Stomach (tissue), 9 donors: ENCODE results near the gene SERPINA5. TPM values are rescaled to one million over a fixed set of nuclear protein-coding genes. Genes with fewer than 3 reads are reported as not detected.

Source experiments
- DNase-seq, 2 donors: peaks; one replicate each; pipeline versions ENCODE4 v3.0.0 to v3.0.0-alpha.2; 2013 to 2019
- H3K27ac ChIP-seq, 5 donors: fragments of 200-600 bp in 4 of 5; sonication (generic) in 4 of 5; one replicate each; pipeline ENCODE4 v1.5.1; 2013 to 2019; ENCODE audit warnings: mild to moderate bottlenecking in 1 of 5, moderate library complexity in 1 of 5
- H3K27me3 ChIP-seq, 3 donors: fragments of 200-600 bp; sonication (generic); one replicate each; pipeline ENCODE4 v1.5.1; 2017 to 2019; ENCODE audit warnings: mixed run types in 1 of 3
- H3K36me3 ChIP-seq, 4 donors: fragments of 200-600 bp; sonication (generic); 1 replicate in 3 of 4; 2 replicates in 1 of 4; pipeline ENCODE4 v1.5.1; 2016 to 2019
- H3K4me1 ChIP-seq, 4 donors: fragments of 200-600 bp; sonication (generic); one replicate each; pipeline ENCODE4 v1.5.1; 2016 to 2019
- H3K4me3 ChIP-seq, 4 donors: fragments of 200-600 bp; sonication (generic) in 3 of 4; one replicate each; pipeline ENCODE4 v1.5.1; 2016 to 2019; ENCODE audit warnings: mild to moderate bottlenecking in 1 of 4
- H3K9me3 ChIP-seq, 4 donors: fragments of 200-600 bp; sonication (generic); one replicate each; pipeline ENCODE4 v1.5.1; 2016 to 2019
- EP300 ChIP-seq: sonication (generic); formaldehyde crosslinking; IDR thresholded peaks from one replicate; pipeline ENCODE4 v1.6.1; 2017; ENCODE audit warnings: antibody characterized with exemption
- POLR2A ChIP-seq, 4 donors: fragments of 450-650 bp; IDR thresholded peaks; one replicate each; pipeline ENCODE4 v1.6.1; 2016; ENCODE audit warnings: antibody characterized with exemption in 4 of 4, control low read depth in 2 of 4, mild to moderate bottlenecking in 1 of 4, moderate library complexity in 1 of 4
- POLR2AphosphoS5 ChIP-seq, 3 donors: sonication (generic); formaldehyde crosslinking; IDR thresholded peaks; one replicate each; pipeline ENCODE4 v1.6.1; 2016; ENCODE audit warnings: antibody characterized with exemption in 3 of 3
- WGBS, 5 donors: extraction: QIAGEN DNeasy Blood & Tissue Kit in 3 of 5; methylation state at CpG; one replicate each; pipeline versions ENCODE4 v1.1.5 to v1.1.7; 2013 to 2018; 5-methylcytosine and 5-hydroxymethylcytosine counted together
- intact Hi-C: fragments of 100-400 bp; cut with DNase I; formaldehyde crosslinking; loops from one replicate; pipeline ENCODE4 v1.15.1; 2023; ENCODE audit warnings: low total_unique reads
- polyA plus RNA-seq, 3 donors: library from polyadenylated mRNA; stranded (reverse); fragments of 200-250 nt; gene quantifications; one replicate each; pipeline ENCODE4 v1.2.3, GENCODE V29; 2013
- total RNA-seq, 5 donors: library from RNA; depleted of rRNA; stranded (reverse); fragments of >200 nt; gene quantifications; one replicate each; pipeline versions ENCODE4 v1.1.0 to v1.2.3, GENCODE V29; 2014 to 2016
- TF ChIP-seq, protein P1 (sequence below), 7 experiments: fragments of 450-650 bp in 4 of 7; fragments of 200-600 bp in 3 of 7; sonication (generic) in 3 of 7; IDR thresholded peaks; one replicate each; pipeline ENCODE4 v1.5.1; 2016 to 2019; ENCODE audit warnings: antibody characterized with exemption in 7 of 7, control low read depth in 2 of 7, mild to moderate bottlenecking in 1 of 7
- donor health status: healthy with polysubstance abuse.
- donor health status: Bipolar disorder and iron deficiency.
- donor health status: healthy.

The SERPINA5 gene
- total and polyA plus RNA-seq, 8 donors, result 1.7 to 10.7 (median 3.9) TPM; not detected in 2

DNA sequence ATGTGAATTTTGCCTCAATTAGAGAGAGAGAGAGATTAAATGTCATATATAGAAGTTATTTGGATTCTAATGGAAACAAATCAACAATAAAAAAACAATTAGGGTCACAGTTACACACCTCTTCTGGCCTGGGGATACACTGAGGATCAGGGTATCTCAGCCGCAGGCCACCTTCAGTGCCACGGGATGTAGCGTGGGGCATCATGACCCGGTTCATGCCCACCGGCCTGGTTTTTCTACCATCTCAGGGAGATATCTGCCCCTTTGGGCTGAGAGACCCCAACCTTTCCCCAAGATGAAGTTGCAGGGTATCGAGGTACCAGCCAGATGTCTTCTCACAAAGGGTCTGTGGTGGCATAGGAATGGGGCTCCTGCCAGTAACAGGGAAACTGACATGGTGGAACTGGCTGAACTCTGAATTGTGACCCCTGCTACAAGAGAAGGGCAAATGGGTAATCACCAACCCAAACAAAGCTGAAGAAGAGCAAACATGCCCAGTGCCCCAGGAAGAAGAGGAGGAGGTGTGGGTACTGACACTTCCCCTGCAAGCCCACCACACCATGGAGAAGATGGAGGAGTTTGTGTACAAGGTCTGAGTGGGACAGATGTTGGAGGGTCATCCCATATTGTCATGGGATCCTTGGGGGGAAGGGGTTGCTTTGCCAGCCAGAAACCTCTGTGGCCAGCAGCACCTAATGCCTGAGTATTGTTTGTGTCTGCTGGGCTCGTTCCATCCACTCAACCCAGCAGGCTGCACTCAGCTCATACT lies 50.5 kb downstream of the SERPINA5 start:
- Histone ChIP-seq H3K36me3 (no peaks in the 10 kb centered on the region), H3K27ac (no peak overlapping the region), H3K4me3 (no peak overlapping the region), H3K27me3 (peaks cover 0 to 16% (median 0%) of the 10 kb centered on the region in 3 donors), H3K9me3 (no peaks in the 10 kb centered on the region), H3K4me1 (peaks cover 0 to 4% (median 4%) of the 10 kb centered on the region in 4 donors)
- intact Hi-C loops, result no loop called here
- 81 to 92% (median 85%) methylated on average over 5 to 7 of the region's 7 CpGs for WGBS, 5 donors
- TF ChIP-seq POLR2A (IDR thresholded peaks at IDR 0.05) (no peak), POLR2AphosphoS5 (IDR thresholded peaks at IDR 0.05) (no peak), EP300 (no peak)
- TF ChIP-seq, protein P1, sequence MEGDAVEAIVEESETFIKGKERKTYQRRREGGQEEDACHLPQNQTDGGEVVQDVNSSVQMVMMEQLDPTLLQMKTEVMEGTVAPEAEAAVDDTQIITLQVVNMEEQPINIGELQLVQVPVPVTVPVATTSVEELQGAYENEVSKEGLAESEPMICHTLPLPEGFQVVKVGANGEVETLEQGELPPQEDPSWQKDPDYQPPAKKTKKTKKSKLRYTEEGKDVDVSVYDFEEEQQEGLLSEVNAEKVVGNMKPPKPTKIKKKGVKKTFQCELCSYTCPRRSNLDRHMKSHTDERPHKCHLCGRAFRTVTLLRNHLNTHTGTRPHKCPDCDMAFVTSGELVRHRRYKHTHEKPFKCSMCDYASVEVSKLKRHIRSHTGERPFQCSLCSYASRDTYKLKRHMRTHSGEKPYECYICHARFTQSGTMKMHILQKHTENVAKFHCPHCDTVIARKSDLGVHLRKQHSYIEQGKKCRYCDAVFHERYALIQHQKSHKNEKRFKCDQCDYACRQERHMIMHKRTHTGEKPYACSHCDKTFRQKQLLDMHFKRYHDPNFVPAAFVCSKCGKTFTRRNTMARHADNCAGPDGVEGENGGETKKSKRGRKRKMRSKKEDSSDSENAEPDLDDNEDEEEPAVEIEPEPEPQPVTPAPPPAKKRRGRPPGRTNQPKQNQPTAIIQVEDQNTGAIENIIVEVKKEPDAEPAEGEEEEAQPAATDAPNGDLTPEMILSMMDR (IDR thresholded peaks at IDR 0.05), result no peak
- DNase-seq, result no peak

DNA sequence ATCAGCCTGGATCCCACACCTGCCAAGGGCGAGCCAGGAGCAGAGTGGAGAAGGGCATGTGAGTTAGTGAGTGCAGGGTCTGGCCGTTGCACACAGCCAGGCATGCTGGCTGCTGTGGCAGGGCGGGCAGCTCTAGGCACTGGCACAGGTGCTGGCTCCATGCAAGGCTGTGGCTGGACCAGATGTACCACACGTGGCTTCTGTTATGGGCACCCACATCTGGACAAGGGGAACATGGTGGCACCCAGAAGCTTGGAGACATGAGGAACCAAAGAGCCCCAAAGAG lies 51.0 kb downstream of the SERPINA5 start:
- no peaks in the 10 kb centered on the region for H3K9me3 ChIP-seq

DNA sequence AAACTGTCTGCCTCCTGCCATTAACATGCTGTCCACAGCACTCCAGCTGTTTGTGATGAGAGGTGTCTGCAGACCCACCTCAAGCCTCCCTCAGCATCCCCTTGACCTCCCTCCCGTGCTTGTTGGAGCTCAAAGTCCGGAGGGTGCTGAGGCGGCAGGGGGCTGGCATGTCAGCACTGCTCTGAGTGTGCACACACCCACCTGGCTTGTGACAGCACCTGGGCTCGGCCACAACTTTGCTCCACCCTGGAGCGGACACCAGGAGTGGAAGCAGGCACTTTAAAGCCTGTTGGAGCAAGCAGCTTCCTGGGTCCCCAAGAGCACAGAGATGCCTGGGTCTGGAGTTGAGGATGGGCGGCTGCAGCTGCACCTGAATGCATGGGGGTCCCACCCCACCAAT lies 51.9 kb downstream of the SERPINA5 start:
- H3K4me3 ChIP-seq, result no peak overlapping the region
- H3K9me3 ChIP-seq, result no peaks in the 10 kb centered on the region
- H3K36me3 ChIP-seq, result no peaks in the 10 kb centered on the region
- peaks cover 0 to 16% (median 0%) of the 10 kb centered on the region in 3 donors for H3K27me3 ChIP-seq
- TF ChIP-seq EP300, result no peak
- no peak for TF ChIP-seq POLR2A (IDR thresholded peaks at IDR 0.05)
- TF ChIP-seq, protein P1 (IDR thresholded peaks at IDR 0.05), result no peak
- TF ChIP-seq POLR2AphosphoS5 (IDR thresholded peaks at IDR 0.05), result no peak
- intact Hi-C loops, result no loop called here
- 45 to 79% (median 65%) methylated on average over 6 of the region's 6 CpGs for WGBS, 5 donors
- peaks cover 0 to 9% (median 6%) of the 10 kb centered on the region in 4 donors for H3K4me1 ChIP-seq
- no peak overlapping the region for H3K27ac ChIP-seq
- DNase-seq, result no peak

More for the DNA sequence above, 51.0 kb downstream of the SERPINA5 start:
- Histone ChIP-seq H3K4me3 (no peak overlapping the region), H3K27me3 (peaks cover 0 to 16% (median 0%) of the 10 kb centered on the region in 3 donors), H3K36me3 (no peaks in the 10 kb centered on the region), H3K4me1 (peaks cover 0 to 9% (median 6%) of the 10 kb centered on the region in 4 donors), H3K27ac (no peak overlapping the region)
- DNase-seq, result no peak
- no peak for TF ChIP-seq EP300
- TF ChIP-seq POLR2A (IDR thresholded peaks at IDR 0.05), result no peak
- no peak for TF ChIP-seq POLR2AphosphoS5 (IDR thresholded peaks at IDR 0.05)
- TF ChIP-seq, protein P1 (IDR thresholded peaks at IDR 0.05), result no peak
- WGBS, 5 donors, result 66 to 100% (median 68%) methylated on average over 1 to 4 of the region's 4 CpGs
- intact Hi-C loops, result no loop called here

DNA sequence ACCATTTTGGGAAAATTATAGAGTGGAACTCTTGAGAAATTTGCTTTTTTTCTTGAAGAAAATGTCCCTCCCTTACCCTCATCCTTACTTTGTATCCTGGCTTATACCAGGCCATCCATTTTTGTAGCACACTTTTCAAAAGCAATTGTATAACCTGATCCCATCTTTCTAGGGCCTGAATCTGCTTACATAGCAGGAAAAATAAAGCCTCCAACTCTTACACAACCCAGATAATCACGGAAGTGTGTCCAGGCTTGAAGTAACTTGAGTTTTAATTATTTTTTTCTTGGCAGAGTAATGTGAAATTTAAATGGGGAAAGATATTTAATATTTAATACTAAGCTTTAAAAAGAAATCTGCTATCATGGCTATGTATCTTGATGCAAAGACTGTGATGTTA lies 53.9 kb downstream of the SERPINA5 start:
- no peaks in the 10 kb centered on the region for H3K9me3 ChIP-seq
- intact Hi-C loops, result no loop called here
- H3K27me3 ChIP-seq, result peaks cover 0 to 16% (median 0%) of the 10 kb centered on the region in 3 donors
- H3K4me3 ChIP-seq, result no peak overlapping the region
- 43 to 63% (median 54%) methylated on average over 1 of the region's 1 CpG for WGBS, 5 donors
- peaks cover 0 to 9% (median 6%) of the 10 kb centered on the region in 4 donors for H3K4me1 ChIP-seq
- no peak overlapping the region for H3K27ac ChIP-seq
- no peaks in the 10 kb centered on the region for H3K36me3 ChIP-seq
- no peak for DNase-seq
- TF ChIP-seq POLR2A (IDR thresholded peaks at IDR 0.05), result no peak
- TF ChIP-seq, protein P1 (IDR thresholded peaks at IDR 0.05), result no peak
- TF ChIP-seq EP300, result no peak
- no peak for TF ChIP-seq POLR2AphosphoS5 (IDR thresholded peaks at IDR 0.05)
